GM10266 (cell line): ENCODE measurements around the gene GOLT1B.

ENCODE experiments used
- DNase-seq: peaks from one replicate; pipeline ENCODE4 v3.0.0; 2012; ENCODE audit errors: extremely low spot score
- TF ChIP-seq, protein P1 (sequence below): IDR thresholded peaks from 2 replicates; pipeline ENCODE4 v1.5.1; 2012; ENCODE audit warnings: mild to moderate bottlenecking, low read depth; ENCODE audit not compliant: control insufficient read depth, insufficient read depth; ENCODE audit errors: missing control alignments

Gene GOLT1B

DNA sequence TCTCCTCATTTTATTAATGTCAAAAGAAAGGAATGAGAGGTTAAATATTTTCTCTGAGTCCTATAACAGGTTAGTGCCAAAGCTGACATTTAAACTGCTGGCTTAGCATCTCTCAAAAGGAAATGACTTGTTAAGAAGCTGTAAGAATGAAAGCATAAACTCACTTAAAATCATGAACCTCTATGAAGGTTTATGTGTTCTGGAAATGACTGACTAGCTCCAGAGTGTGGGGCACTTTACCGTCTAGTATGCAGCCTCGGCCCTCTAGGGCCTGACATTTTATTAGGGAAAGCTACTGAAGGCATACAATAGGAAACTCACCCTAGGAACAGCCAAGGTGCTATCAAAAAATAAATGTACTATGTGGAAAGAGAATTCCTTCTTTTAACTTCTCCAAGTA is 59.6 kb downstream of the GOLT1B start:
- TF ChIP-seq, protein P1, sequence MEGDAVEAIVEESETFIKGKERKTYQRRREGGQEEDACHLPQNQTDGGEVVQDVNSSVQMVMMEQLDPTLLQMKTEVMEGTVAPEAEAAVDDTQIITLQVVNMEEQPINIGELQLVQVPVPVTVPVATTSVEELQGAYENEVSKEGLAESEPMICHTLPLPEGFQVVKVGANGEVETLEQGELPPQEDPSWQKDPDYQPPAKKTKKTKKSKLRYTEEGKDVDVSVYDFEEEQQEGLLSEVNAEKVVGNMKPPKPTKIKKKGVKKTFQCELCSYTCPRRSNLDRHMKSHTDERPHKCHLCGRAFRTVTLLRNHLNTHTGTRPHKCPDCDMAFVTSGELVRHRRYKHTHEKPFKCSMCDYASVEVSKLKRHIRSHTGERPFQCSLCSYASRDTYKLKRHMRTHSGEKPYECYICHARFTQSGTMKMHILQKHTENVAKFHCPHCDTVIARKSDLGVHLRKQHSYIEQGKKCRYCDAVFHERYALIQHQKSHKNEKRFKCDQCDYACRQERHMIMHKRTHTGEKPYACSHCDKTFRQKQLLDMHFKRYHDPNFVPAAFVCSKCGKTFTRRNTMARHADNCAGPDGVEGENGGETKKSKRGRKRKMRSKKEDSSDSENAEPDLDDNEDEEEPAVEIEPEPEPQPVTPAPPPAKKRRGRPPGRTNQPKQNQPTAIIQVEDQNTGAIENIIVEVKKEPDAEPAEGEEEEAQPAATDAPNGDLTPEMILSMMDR = no peak
- no peak for DNase-seq

DNA sequence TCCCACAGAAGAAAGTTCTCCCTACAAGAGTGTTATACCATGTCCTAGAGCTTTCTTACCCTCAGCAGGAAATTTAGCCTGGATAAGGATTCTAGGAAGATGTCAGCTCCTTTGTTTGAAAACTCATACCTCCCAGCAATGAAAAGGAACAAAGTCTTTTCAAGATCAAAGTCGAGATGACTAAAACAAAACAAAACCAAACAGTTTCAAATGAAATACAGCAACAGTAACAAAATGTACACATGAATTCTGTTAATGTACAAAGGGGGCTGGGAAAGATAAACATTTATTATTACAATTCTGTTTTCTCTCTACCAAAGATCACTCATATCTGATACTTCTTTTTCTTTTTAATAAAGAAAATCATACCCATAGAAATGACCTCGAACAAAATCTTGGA is 61.3 kb downstream of the GOLT1B start:
- TF ChIP-seq, protein P1 = no peak
- no peak for DNase-seq

DNA sequence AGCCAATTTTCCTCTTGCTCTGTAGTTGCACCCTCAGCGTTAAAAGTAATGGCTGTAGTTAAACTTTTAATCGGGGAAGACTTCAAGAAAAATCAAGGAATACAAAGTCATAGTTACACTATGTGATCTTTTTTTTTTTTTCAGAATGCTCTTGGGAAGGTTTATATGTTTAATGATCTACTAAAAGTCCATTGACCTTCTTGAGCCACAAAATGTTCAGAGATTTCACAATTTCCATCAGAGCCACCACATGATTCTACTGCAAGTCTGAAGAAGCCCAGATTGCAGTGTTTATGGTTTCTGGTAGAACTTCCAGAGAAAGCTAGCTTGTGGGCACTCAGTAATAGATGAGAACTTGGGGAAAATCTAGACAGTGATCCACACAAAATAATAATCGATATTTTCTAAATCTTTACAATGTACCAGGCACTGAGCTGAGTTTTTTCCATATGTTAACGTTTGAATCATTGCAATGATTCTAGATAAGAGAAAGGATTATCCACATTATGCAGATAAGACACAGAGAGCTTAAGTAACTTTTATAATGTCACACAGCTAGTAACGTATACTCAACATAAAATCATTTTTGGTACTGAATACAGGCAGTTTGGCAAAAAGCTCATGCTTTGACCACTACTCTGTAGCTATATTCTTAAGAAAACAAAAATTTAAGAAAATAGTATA is 64.8 kb downstream of the GOLT1B start:
- DNase-seq = no peak

DNA sequence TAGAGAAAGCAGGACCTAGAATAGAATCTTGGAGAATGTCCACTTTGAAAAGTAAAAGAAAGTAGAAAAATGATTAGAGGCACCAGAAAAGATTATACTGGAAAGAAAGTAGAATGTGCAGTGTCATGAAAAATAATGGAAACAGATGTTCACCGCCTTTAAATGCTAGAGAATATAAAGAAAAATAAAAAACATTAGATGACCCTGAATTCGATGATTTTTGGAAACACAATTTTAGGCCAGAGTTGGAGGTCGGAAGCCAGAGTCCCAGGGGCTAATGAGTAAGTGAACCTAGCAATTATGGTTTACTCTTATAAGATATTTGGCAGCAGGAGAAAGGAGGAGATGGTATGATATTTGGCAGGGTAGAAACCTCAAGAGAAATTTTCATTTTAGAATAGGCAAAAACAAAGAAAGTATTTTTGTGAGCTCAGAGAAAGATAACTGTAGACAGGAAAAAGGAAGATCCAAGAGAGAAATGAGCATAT is 65.4 kb downstream of the GOLT1B start:
- no peak for DNase-seq
- TF ChIP-seq, protein P1 = no peak

More for the DNA sequence above, 64.8 kb downstream of the GOLT1B start:
- TF ChIP-seq, protein P1 = no peak
